Breast epithelium (tissue), 3 donors: Measurements from ENCODE around the gene ARHGAP15.

Experiments
- POLR2A ChIP-seq: fragments of 450-650 bp; IDR thresholded peaks from one replicate; pipeline ENCODE4 v1.6.1; 2016; ENCODE audit warnings: antibody characterized with exemption, mild to moderate bottlenecking, moderate library complexity
- TF ChIP-seq, protein P1 (sequence below), 3 donors: fragments of 450-650 bp; IDR thresholded peaks; one replicate each; pipeline ENCODE4 v1.5.1; 2016 to 2017; ENCODE audit warnings: antibody characterized with exemption in 3 of 3, mild to moderate bottlenecking in 3 of 3, moderate library complexity in 3 of 3

DNA sequence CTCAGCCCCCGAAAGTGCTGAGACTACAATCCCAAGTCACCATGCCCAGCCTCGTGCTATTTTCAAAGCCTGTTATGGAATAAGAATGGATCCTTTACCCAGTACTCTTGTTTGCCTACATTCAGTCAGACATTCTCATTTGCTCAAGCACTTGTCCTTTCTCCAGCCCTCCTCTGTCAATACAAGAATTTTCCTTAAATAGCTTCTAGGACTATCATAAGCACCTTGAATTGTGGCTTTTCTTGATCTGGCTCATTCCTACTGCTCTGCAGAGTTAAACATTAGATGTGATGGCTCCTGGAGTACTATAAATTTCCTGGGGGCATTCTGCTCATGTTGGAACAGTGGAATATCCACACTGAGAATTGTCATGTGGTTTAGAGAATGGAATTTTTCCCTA, 506.1 kb downstream of the ARHGAP15 start:
- TF ChIP-seq, protein P1, sequence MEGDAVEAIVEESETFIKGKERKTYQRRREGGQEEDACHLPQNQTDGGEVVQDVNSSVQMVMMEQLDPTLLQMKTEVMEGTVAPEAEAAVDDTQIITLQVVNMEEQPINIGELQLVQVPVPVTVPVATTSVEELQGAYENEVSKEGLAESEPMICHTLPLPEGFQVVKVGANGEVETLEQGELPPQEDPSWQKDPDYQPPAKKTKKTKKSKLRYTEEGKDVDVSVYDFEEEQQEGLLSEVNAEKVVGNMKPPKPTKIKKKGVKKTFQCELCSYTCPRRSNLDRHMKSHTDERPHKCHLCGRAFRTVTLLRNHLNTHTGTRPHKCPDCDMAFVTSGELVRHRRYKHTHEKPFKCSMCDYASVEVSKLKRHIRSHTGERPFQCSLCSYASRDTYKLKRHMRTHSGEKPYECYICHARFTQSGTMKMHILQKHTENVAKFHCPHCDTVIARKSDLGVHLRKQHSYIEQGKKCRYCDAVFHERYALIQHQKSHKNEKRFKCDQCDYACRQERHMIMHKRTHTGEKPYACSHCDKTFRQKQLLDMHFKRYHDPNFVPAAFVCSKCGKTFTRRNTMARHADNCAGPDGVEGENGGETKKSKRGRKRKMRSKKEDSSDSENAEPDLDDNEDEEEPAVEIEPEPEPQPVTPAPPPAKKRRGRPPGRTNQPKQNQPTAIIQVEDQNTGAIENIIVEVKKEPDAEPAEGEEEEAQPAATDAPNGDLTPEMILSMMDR (IDR thresholded peaks at IDR 0.05): no peak
- no peak for TF ChIP-seq POLR2A
